HepG2 (cell line): ENCODE data around the gene ABHD4.
"Not testable (repeated sequence)": the region's sequence is repeated elsewhere in the genome, so short reads cannot be mapped to it uniquely, and the experiment has no call there.

ENCODE experiments used
- ATM ChIP-seq: fragments of 450-650 bp; IDR thresholded peaks from 2 replicates; pipeline ENCODE4 v1.7.1; 2017; ENCODE audit warnings: mild to moderate bottlenecking, borderline replicate concordance
- CTCF ChIP-seq: sonication (generic); formaldehyde crosslinking; IDR thresholded peaks from 2 replicates; pipeline ENCODE4 v1.5.0; 2020; ENCODE audit warnings: mild to moderate bottlenecking, missing genetic modification reagents, moderate library complexity
- DRAP1 ChIP-seq: IDR thresholded peaks from 2 replicates; pipeline ENCODE4 v1.6.1; 2016; ENCODE audit warnings: missing genetic modification reagents, missing compliant biosample characterization
- KAT8 ChIP-seq: IDR thresholded peaks from 2 replicates; pipeline ENCODE4 v1.6.1; 2016; ENCODE audit warnings: missing genetic modification reagents, missing compliant biosample characterization
- POLR2AphosphoS2 ChIP-seq: IDR thresholded peaks from 2 replicates; pipeline ENCODE4 v1.6.1; 2011; ENCODE audit warnings: low read depth, low read length, improper control_type of control experiment
- REST ChIP-seq, 2 experiments: IDR thresholded peaks; 2 replicates each; pipeline ENCODE4 v1.6.1; 2011 to 2012; ENCODE audit warnings: low read length in 2 of 2, borderline replicate concordance in 1 of 2, low read depth in 1 of 2, mild to moderate bottlenecking in 1 of 2, moderate library complexity in 1 of 2
- SNAPC4 ChIP-seq: sonication (generic); formaldehyde crosslinking; IDR thresholded peaks from 2 replicates; pipeline ENCODE4 v1.4.0; 2020; ENCODE audit warnings: mild to moderate bottlenecking, missing genetic modification reagents
- SOX5 ChIP-seq: IDR thresholded peaks from 2 replicates; pipeline ENCODE4 v1.6.1; 2016; ENCODE audit warnings: borderline replicate concordance
- ZBTB33 ChIP-seq: sonication (generic); formaldehyde crosslinking; IDR thresholded peaks from 2 replicates; pipeline ENCODE4 v1.4.0; 2020; ENCODE audit warnings: missing genetic modification reagents

DNA sequence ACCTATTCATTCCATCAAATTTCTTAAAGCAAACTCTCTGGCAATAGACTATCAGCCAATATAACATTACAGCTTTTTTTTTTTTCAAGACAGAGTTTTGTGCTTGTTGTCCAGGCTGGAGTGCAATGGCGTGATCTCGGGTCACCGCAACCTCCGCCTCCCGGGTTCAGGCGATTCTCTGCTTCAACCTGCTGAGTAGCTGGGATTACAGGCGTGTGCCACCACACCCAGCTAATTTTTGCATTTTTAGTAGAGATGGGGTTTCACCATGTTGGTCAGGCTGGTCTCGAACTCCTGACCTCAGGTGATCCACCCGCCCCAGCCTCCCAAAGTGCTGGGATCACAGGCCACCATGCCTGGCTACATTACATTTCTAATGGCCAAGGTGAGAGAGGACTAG is 31.8 kb upstream of the ABHD4 start:
- TF ChIP-seq DRAP1; REST (IDR thresholded peaks at IDR 0.05; ENCODE audit: borderline replicate concordance in 1 of 2, low read depth in 1 of 2, low read length in 2 of 2); SOX5 (CRISPR knock-in tag); POLR2AphosphoS2; ZBTB33 (CRISPR knock-in tag); SNAPC4 (CRISPR knock-in tag); CTCF; KAT8; ATM: not testable (repeated sequence)
